Measurements from ENCODE around the gene SPNS3.

The SPNS3 gene

GRCh38 chr17:4476511-4477070 is 42.9 kb downstream of the SPNS3 start:
- ChIA-PET CTCF (no interaction called here), POLR2A (no interaction called here)
- DNase-seq (ENCODE audit: extremely low spot score), result no peak
- TF ChIP-seq FOXM1 (IDR thresholded peaks at IDR 0.05; ENCODE audit: borderline replicate concordance) (no peak), FOXA1 (IDR thresholded peaks at IDR 0.05) (no peak), BHLHE40 (IDR thresholded peaks at IDR 0.05; ENCODE audit: borderline replicate concordance) (no peak), HDGF (IDR thresholded peaks at IDR 0.05; ENCODE audit: borderline replicate concordance) (no peak), NFRKB (IDR thresholded peaks at IDR 0.05) (no peak), SUZ12 (IDR thresholded peaks at IDR 0.05) (no peak), TARDBP (IDR thresholded peaks at IDR 0.05) (no peak), CTBP1 (IDR thresholded peaks at IDR 0.05; ENCODE audit: borderline replicate concordance) (no peak), L3MBTL2 (conservative IDR thresholded peaks at IDR 0.05) (no peak), PKNOX1 (IDR thresholded peaks at IDR 0.05) (no peak)

GRCh38 chr17:4477255-4477791 is 43.6 kb downstream of the SPNS3 start:
- DNase-seq (ENCODE audit: extremely low spot score), result no peak
- TF ChIP-seq NFRKB (IDR thresholded peaks at IDR 0.05), result no peak
- no peak for TF ChIP-seq FOXA1 (IDR thresholded peaks at IDR 0.05)
- TF ChIP-seq SP1 (IDR thresholded peaks at IDR 0.05), result no peak
- no peak for TF ChIP-seq FOXM1 (IDR thresholded peaks at IDR 0.05; ENCODE audit: borderline replicate concordance)
- TF ChIP-seq TARDBP (IDR thresholded peaks at IDR 0.05), result no peak
- no peak for TF ChIP-seq HDGF (IDR thresholded peaks at IDR 0.05; ENCODE audit: borderline replicate concordance)
- no peak for TF ChIP-seq SUZ12 (IDR thresholded peaks at IDR 0.05)
- no peak for TF ChIP-seq PKNOX1 (IDR thresholded peaks at IDR 0.05)
- TF ChIP-seq L3MBTL2 (conservative IDR thresholded peaks at IDR 0.05), result no peak
- no peak for TF ChIP-seq CTBP1 (IDR thresholded peaks at IDR 0.05; ENCODE audit: borderline replicate concordance)
- CTCF ChIA-PET, result no interaction called here
- POLR2A ChIA-PET, result no interaction called here

GRCh38 chr17:4478318-4478830 is 44.6 kb downstream of the SPNS3 start:
- no peak for DNase-seq (ENCODE audit: extremely low spot score)
- POLR2A ChIA-PET, result no interaction called here
- CTCF ChIA-PET, result no interaction called here
- no peak for TF ChIP-seq ARNT (IDR thresholded peaks at IDR 0.05)
- TF ChIP-seq TARDBP (IDR thresholded peaks at IDR 0.05), result no peak
- TF ChIP-seq PKNOX1 (IDR thresholded peaks at IDR 0.05), result no peak
- no peak for TF ChIP-seq L3MBTL2 (conservative IDR thresholded peaks at IDR 0.05)
- TF ChIP-seq SP1 (IDR thresholded peaks at IDR 0.05), result no peak
- no peak for TF ChIP-seq ZNF384 (IDR thresholded peaks at IDR 0.05)

GRCh38 chr17:4479340-4479981 is 45.7 kb downstream of the SPNS3 start:
- DNase-seq (ENCODE audit: extremely low spot score), result no peak
- ChIA-PET POLR2A (no interaction called here), CTCF (no interaction called here)
- TF ChIP-seq LEF1 (IDR thresholded peaks at IDR 0.05; ENCODE audit: borderline replicate concordance) (no peak), SP1 (IDR thresholded peaks at IDR 0.05) (no peak), ARNT (IDR thresholded peaks at IDR 0.05) (no peak), FOXA1 (IDR thresholded peaks at IDR 0.05) (no peak), PKNOX1 (IDR thresholded peaks at IDR 0.05) (no peak), SUZ12 (IDR thresholded peaks at IDR 0.05) (no peak), TARDBP (IDR thresholded peaks at IDR 0.05) (no peak), ELF4 (IDR thresholded peaks at IDR 0.05) (no peak), ZNF384 (IDR thresholded peaks at IDR 0.05) (no peak), CTBP1 (IDR thresholded peaks at IDR 0.05; ENCODE audit: borderline replicate concordance) (no peak), FOXM1 (IDR thresholded peaks at IDR 0.05; ENCODE audit: borderline replicate concordance) (no peak), HDGF (IDR thresholded peaks at IDR 0.05; ENCODE audit: borderline replicate concordance) (no peak)

GRCh38 chr17:4479982-4480751 is 46.4 kb downstream of the SPNS3 start:
- TF ChIP-seq SUZ12 (IDR thresholded peaks at IDR 0.05) (no peak), HDGF (IDR thresholded peaks at IDR 0.05; ENCODE audit: borderline replicate concordance) (no peak)
- POLR2A ChIA-PET, result no interaction called here
- CTCF ChIA-PET, result no interaction called here
- no peak for DNase-seq (ENCODE audit: extremely low spot score)
